Glomerular endothelial cell (primary cell): ENCODE results near the gene FER1L5. TPM values are rescaled to one million over a fixed set of nuclear protein-coding genes. Genes with fewer than 3 reads are reported as not detected.

ENCODE experiments used
- DNase-seq: peaks from one replicate; pipeline ENCODE4 v3.0.0-alpha.2; 2011; ENCODE audit warnings: low read depth, low spot score; ENCODE audit errors: extremely low read depth
- total RNA-seq: library from RNA; depleted of rRNA; stranded (reverse); fragments of >200 nt; gene quantifications from 2 replicates; pipeline ENCODE4 v1.2.3, GENCODE V29; 2015

Gene FER1L5
- total RNA-seq, 1 donor from 2014 or later, result not detected

GRCh38 chr2:96693286-96694200 is 51.0 kb downstream of the FER1L5 start:
- DNase-seq, result no peak

GRCh38 chr2:96694279-96694678 is 51.7 kb downstream of the FER1L5 start:
- no peak for DNase-seq

DNA sequence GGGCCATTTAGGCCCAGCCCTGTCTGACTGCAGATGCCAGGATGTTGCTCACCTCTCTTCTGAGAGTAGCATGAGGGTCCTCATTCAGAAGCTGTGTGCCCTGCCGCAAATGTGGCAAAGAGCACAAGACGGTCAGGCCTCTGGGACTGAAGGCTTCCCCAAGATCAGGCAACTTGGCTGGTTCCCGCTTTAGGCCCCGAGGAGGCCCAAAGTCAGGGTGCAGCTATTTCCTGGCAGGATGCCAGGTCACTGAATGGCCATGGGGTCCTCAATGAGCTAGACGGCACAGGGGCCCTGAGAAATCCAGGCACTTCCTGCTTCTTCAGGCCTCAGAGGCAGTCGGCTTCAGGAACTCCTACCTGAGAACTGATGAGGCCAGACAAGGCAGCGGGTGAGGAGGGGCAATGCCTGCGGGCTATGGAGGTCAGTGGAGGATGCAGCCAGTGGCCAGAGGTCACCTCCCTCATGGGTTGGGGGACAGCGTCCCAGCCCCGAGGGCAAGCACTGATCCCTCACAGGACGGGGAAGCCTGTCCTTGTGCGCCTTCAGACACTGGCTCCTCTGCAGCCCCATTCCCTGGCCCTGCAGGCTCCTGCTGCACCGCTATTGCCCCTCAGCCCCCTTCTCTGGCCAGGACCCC is 52.4 kb downstream of the FER1L5 start:
- DNase-seq, result no peak

- DNase-seq, result no peak
Observed at GRCh38 chr2:96695602-96696001, 53.0 kb downstream of the FER1L5 start.

DNA sequence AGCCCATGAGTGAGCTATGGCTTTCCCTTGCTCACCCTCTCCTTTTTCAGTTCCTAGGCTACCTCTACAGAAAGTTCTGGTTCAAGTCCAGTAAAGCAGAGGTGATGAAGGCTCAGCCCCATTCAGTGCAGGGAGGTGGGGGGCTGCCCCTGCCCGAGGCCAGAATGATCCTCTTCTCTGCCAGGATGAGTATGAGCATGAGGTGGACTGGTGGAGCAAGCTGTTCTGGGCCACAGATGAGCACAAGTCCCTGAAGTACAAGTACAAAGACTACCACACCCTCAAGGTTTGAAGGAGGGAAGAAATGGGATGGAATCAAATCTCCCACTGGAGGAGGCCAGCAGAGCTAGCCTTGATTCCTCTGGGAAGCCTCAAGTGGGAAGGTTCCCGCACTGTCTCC is 54.9 kb downstream of the FER1L5 start:
- no peak for DNase-seq

DNA sequence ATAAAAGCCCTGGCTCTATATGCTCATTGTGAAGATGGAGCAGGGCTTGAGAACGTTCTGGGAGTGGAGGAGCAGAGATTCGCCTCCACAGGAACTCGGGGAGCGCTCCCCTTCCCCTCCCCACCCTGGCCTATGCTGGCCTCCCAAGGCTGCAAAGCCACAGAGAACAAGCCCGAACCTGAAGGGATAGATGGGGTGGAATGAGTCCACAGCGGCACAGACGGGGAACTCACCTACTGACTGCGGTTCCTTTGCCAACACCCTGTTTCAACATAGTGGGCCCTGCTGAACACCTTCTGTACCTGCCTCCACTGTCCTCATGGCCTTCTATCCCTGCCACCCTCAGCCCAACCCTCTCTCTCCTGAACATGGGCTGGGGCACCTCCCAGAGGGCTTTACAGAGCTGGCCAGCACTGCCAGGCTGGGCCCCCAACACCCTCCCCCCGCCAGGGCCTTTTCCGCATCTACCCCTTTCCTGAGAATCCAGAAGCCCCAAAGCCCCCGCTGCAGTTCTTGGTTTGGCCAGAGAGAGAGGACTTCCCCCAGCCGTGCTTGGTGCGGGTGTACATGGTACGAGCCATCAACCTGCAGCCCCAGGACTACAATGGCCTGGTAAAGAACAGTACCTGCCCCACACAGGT is 55.8 kb downstream of the FER1L5 start:
- DNase-seq, result no peak

- DNase-seq, result no peak
Observed at GRCh38 chr2:96699021-96699420, 56.5 kb downstream of the FER1L5 start.

- no peak for DNase-seq
Observed at GRCh38 chr2:96699621-96700020, 57.1 kb downstream of the FER1L5 start.

GRCh38 chr2:96700086-96700485 is 57.5 kb downstream of the FER1L5 start:
- DNase-seq, result no peak

DNA sequence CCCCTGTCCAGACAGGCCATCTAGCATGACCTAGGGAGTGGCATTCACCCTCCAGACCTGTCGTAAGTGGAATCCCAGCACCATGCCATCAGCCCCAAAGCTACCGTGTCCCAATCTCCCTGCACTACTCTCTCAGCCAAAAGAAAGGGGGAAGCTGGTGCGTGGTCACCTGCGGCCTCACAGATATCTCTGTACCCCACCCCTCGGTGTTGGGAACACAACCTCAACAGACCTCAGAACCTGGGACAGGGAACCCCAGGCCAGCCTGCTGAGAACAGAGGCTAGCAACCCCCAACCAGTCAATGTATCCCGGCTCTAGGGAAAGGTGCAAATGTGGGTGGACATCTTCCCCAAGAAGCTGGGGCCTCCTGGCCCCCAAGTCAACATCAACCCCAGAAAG is 59.1 kb downstream of the FER1L5 start:
- no peak for DNase-seq

DNA sequence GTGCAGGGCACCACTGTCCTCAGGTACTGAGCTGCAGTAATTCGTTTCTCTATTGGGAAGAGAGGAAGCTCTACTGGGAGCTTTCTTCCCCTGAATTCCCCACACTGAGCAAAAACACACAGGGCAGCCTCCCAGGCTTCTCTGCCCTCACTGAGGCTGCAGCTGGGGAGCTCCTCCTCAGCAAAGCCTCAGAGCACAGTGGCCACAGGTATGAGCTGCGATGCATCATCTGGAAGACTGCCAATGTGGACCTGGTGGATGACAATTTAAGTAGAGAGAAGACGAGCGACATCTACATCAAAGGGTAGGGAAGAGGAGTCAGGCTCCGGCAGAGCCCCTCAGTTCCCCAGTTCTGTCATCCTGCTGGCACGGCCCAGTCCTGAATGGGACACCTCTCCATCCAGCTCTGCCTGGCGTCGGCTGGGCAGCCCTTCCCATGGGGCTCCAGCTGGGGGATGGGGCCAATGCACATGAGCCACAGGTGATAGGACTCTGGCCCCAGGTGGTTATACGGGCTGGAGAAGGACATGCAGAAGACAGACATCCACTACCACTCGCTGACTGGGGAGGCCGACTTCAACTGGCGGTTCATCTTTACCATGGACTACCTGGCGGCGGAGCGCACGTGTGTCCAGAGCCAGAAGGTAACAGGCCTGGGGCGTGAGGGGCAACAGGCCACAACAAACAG is 59.7 kb downstream of the FER1L5 start:
- no peak for DNase-seq

DNA sequence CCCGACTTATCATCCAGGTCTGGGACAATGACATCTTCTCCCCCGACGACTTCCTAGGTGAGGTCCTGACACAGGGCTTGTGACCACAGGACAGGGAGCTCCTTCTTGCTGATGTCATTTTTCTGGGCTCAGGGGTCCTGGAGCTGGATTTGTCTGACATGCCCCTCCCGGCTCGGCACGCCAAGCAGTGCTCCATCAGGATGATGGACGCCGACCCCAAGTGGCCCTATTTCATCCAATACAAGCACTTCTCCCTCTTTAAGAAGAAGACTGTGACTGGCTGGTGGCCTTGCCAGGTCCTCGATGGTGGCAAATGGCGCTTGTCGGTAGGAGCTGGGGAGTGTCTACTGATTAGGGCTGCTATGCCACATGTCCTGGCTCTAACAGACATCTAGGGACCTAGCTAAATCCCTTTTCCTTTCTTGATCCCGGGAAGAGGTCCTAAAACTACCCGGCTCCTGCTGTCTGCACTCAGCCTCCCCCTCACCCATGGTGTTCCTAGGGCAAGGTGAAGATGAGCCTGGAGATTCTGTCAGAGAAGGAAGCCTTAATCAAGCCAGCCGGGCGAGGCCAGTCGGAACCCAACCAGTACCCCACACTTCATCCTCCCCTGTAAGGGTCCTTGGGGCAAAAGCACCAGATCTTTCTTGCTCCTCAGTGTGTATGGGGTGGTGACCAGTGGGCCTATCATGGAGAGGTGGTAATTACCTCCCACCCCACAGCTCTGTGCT is 60.6 kb downstream of the FER1L5 start:
- no peak for DNase-seq

DNA sequence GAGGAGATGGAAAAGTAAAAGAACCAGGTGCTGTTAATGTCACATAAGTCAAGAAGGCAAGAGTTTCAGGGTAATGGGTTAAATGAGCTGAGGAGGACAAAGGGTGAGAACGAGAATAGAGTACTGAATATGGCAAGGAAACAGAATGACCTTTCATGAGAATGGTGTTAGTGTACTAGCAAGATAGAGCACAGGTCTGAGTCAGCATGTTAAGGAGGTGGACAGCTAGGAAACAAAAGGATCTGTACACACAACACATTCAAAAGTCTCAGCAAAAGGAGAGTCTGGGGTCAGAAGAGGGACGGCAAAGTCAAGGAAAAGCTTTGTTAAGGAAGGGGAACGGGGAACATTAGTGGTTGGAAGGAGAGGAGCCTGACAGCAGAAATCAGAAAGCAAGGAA is 68.4 kb downstream of the FER1L5 start:
- DNase-seq, result no peak

DNA sequence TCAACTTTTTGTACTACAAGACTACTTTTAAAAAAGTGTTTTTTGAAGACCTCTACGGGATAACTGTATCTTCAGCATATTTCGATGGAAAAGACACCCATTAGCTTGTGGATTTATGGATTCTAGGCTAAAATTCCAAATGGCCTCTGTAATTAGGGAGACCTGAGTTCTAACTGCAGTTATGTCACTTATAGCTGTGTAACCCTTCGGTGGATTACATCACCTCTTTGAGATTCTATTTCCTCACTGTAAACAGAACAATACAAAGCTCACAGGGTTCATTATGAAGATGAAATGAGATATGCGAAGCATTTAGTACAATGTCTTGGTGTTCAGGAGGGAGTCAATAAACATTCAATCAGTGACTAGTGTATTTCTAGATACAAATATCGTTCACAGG is 73.1 kb downstream of the FER1L5 start:
- no peak for DNase-seq

DNA sequence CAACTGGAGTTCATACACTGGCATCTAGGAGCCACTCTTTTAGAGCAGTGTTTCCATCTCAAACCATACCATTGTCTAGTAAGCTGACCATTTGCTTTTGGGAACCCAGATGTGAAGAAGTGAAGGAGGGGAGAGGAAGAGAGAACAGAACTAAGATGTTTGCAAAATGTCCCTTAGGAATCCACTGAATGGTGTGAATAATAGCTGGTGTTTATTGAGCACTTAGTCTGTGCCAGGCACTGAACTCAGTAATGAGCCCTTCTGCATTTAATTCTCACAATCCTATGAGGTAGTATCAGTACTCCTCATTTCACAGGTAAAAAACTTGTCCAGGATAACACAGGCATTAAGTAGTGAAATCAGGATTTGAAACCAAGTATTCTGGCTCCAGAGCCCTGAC is 73.8 kb downstream of the FER1L5 start:
- DNase-seq, result no peak

GRCh38 chr2:96726131-96726530 is 83.6 kb downstream of the FER1L5 start:
- no peak for DNase-seq

DNA sequence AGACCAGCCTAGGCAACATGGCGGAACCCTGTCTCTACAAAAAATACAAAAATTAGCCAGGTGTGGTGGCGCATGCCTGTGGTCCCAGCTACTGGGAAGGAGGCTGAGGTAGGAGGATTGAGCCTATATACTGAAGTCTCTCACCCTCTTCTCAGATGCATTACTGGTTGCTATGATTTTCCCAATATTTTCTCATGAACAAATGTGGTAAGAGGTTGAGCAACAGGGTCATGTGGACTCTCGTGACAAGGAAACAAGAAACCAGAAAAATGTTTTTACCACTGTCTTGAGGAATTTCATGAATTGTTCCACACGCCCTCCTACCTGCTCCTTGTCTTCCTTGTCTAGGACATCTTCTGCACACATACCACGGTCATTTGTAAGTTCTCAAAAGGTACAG is 84.9 kb downstream of the FER1L5 start:
- no peak for DNase-seq

DNA sequence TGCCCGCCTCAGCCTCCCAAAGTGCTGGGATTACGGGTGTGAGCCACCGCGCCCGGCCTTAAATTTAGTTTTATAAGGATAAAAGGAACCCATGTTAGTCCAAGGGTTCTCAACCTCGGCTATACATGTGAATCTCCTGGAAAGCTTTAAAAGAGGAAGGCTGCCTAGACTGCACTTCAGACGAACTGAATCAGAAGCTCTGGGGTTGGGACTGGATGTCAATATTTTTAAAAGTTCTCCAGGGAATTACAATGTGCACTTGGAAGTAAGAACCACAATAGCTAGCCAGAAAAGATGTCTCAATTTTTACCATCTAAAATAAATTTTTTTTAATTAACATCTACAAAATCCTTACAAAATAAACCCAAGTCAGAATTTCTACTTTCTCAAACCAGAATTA is 87.2 kb downstream of the FER1L5 start:
- DNase-seq, result no peak

DNA sequence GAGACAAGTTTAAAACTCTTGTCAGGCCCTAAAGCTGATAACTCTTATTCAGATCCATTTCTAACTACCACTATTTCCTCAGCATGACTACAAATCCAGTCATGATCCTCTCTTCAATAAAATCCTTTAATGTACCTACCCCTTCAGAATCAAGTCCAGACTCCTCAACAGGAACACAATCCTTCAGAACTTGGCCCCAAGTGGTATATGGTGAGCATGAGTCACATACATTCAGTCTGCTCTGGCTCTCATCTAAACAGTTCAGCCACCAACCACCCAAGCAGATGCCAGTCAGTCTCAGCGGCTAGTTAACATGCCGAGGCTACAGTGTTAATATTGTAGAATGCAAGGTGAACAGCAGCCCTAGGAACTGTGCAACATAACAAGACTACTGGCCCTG is 87.6 kb downstream of the FER1L5 start:
- DNase-seq, result no peak

DNA sequence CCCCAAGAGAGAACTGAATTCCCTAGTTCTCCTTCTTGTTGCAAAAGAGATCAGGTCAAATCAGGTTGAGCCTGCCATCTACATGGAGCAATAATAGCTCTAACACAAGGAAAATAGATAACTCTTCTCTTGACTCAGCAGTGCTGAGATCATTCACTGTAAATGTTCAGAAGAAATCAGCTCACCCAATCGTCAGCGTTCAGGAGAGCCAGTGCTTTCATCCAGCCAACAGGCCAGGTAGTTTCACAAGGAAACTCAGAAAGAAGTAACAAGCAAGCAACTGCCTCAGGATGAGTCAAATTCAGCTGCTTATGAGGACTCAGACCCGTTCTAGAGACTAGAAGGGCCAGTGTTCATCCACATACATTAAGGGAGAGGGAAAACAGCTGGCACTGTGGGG is 91.4 kb downstream of the FER1L5 start:
- no peak for DNase-seq
